Nucleus accumbens (tissue), 56 donors: ENCODE measurements around the gene PRKG1.

Experiments
- DNase-seq, 56 donors: peaks; one replicate each; lab custom pipeline; 2025; lab: John Stamatoyannopoulos, UW

PRKG1 gene

DNA sequence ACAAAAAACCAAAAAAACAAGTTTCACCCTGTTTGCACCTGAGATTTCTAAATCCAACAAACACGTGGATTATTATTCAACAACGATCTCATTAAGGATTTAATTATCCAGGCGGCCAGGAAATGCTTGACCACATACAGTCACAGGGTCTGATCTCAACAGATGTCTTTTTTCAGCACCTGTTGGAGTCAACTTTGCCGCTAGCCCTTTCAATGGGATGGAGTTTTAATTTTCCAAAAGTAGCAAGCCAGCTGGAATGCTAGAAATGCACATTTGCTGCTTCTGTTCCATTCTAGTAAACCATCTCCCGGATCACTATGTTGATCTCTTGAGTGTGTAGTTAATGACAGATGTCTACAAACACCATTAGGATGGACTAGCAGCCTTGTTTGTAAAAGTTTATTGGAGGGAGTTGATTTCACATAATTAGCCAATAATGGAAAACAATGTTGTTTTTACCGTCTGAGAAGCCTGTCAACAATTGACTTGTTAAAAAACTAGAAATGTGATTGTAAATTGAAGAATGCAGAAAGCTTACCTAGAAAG, 1175.6 kb downstream of the PRKG1 start:
- DNase-seq: no peak

DNA sequence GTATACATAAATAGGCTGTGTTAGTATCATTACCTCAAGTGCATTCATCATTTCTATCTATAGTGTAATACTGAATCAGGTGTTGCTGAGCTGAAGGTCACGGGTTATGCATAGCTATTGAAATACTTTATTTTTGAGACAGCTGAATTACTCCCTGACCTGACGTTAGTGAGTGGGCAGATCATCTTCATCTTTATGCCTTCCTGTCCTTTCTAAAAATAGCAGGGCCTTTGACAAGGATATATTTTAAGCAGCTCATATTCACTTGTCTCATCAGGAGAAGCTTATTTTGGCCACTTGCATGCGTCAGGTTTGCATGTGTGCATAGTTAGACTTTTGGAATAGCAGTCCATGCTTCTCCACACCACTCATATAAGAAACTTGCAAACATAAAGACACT, 1176.2 kb downstream of the PRKG1 start:
- DNase-seq: no peak

DNA sequence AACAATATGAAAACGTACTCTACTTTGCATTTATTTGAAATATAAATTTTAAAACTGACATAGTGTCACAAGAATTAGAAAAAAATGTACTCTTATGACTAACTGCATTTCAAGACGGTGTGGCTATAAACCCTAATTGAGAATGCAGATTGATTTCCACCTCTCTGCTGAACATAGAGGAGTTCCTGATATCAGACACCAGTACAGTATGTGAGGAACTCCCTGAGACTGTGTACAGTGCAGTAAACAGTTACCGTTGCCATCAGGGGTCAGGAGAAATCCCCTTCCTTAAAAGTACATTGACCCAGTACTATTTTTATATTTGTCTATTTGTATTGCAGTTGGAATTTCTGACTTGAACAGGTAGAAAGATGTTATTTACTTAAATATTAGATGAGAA, 1178.0 kb downstream of the PRKG1 start:
- no peak for DNase-seq

DNA sequence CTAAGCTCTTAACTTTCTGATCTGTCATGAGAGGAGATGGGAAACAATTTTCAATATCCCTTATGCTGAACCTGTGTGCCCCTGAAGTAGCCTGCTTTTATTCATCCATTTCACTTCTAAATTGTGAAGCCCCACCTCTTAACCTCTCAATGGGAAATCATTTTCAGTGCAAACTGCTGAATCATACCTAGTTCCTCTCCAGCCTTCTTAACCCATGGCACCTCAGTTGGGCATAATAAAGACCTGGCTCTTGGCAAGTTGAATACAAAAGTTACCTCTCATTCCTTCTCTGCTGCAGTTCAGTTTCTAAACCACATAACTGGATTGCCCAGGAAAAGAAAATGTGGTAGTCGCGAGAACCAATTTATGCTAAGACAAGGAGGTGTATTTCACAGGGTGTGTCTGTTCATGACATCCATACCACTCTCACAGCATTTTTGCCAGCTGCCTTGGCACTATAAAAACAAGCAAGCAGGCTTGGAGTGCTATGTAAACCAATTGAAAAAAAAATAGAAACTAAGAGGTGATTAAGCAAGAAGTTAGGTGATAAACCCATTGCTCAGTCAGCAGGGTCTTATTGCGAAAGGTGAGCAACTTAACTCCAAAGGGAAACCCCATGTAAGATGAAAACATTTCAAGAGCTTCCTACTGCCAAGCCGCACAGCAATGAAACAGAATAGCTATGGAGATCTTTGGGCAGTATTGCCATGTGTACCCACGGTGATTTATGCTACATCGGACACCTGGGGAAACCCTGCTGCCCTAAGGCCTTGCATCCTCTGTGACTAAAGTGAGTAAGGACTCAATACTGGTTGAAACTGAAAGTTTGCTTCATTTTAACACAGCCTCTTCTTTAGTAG, 1182.8 kb downstream of the PRKG1 start:
- DNase-seq: no peak

DNA sequence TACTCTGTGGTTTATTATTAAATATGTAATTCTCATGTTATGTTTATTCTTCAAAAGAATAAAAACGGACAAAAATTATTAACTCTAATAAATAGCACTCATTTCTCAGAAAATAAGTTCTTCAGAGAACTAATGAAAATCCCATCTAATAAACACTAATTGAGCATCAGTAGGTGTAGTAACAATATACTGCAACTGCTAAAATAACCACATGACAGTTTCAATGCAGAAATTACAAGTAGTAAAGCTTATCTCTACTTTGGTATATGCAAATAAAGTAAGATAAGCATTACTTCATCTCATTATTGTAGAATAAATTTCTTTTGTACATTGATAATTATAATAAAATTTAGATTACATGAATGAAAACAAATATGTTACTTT, 1183.4 kb downstream of the PRKG1 start:
- DNase-seq: no peak

DNA sequence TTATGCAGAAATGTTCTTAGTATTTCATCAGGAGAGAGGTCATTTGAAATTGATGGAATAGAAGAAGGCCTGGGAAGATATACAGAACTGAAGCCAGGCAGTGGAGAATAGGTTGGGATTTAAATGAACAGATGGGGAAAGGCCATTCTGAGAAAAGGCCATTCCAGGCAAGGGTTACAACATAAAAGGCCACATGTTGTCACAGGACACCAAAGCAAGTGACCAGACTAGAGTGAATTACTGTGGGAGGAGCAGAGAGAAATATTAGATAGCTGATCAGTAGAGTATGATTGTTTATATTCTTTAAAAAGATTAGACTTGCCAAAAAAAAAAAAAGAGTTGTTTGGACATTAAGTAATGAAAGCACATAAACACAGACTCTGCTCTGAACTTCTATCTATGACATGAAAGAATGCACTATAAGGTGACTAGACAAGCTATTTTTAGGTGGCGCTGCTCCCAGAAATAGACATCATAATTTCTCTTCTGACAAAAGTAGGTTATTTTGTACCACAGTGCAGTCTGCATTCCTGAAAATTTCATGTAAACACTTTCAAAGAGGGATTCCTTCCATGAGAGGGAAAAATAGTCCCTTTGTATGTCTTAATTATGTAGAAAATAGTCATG, 1184.6 kb downstream of the PRKG1 start:
- DNase-seq: no peak

DNA sequence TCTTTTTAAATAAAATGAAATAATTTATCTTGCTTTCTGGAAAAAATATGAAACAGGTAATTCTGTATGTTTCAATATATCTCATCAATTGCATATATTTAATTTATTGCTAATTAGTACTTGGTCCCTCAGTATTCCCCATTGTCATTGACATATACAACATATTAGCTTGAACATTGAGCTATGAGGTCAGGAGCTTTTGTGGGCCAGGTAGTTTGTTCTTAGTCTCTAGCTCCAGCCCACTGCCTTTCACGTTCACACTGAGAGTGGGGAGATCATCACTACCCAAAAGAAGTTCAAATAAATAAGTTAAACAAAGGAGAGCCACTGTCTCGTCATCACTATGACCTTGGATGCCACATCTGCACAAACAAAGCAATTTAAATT, 1185.1 kb downstream of the PRKG1 start:
- no peak for DNase-seq

DNA sequence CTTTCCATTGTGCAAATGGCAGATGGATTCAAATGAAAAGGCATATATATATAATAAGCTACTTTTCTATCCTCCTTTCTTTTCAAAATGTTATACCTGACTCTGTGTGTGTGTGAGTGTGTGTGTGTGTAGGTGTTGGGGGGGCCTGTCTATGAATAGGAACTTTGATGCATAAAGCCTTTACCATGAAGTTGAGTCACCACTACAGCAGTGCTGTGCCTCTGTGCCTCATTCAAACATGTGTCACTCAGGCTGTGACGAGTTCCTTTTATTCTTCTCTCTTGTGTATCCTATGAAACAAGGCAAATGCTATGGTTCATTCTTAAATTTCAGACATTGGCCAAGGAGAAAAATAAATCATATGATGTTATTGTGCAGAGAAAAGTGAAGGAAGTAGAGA, 1187.1 kb downstream of the PRKG1 start:
- DNase-seq: no peak

DNA sequence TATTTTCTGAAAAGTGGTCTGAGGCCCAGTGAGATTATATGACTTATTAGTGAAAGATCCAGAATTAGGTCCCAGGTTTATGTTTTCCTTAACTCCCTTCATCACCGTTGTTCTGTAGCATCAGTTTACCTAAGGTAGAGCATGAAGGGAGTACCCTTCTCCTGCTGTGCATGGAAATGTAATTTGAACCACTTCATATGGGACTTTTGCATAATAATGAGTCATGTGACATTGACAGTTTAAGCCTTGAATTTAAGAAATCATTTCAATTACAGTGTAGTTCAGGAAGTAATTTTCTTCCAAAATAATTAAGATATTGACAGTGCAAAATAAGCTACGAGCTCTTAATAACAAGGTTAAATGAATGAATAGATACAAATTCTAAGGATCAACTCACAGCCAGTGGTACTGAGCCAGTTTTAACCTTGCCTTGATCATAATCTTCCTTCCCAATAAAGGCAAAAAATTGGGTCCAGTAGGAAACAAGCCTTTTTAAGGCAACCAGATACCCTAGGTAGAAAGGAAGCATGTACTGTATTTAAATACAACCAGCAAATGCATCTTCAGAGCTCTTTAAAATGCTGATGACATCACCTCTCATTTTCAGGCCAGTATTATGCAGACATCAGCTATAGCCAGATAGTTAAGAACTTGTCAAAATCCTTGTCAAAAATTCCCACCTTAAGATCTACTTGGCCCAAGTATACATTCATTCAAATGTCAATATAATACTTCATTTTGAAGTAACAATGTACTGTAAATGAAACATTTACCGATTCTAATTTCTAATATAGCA, 1191.0 kb downstream of the PRKG1 start:
- DNase-seq: no peak

DNA sequence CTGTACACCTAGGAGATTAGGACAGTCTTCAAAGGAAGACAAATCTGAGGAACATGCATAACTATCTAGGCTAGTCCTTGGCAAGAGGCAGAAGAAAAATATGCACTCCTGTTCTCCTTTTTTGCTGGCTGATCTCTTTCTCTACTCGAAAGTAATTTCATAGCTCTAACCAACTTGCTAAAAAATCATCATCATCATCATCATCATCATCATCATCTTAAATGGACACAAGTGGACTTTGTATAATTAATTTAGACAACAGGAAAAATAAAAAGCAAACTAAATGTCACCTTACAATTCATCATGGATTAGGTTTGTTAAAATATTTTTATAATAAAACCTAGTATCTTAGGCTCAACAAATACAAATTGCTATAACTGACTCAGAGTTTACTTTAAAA, 1192.6 kb downstream of the PRKG1 start:
- no peak for DNase-seq

DNA sequence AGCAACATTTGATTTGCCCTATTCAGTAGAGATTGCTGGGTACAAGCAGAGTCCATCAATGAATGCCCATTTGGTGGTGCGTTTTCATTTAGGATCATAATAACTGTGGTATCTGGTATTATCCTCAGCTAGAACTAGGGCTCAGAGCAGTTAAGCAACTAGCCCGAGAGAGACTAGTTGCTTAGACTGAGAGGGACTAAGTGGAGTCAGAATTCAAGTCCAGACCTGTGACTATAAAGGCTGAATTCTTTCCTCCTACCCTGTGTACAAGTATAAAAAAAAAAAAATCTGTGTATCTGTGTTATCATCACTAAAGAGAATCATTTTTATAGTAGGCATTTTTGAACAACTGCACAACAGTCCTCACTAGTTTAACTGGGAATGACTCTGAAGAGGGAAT, 1194.5 kb downstream of the PRKG1 start:
- DNase-seq: no peak

DNA sequence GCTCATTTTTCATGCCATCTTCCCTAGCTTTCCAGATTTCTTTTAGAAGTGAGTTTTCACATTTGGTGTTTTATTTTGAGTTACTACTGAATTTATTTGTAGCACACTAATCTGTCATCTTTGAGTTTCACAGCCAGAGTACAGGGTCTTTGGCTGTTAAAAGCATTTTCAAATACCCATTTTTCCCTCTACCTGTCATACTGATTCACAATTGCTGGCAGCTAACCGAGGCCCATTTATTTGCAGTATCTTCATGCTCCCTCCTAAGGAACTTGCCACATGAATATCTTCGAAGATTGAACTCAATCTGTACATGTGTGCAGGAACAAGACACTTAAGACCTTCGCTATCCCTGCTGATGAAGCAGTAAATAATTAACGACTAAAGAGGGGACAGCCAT, 1194.9 kb downstream of the PRKG1 start:
- DNase-seq: no peak

DNA sequence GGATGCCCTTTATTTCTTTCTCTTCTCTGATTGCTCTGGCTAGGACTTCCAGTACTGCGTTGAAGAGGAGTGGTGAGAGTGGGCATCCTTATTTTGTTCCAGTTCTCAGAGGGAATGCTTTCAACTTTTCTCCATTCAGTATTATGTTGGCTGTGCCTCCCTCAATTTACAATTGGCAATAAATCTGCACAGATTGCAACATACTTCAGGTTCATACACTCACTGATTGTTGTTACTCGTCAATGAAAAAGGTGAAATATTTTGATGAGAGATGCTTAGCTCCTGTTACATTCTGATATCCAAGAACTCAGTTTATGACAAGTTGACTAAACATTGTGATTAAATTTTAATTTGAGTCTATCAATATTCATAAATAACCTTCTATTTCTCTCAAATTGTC, 1201.9 kb downstream of the PRKG1 start:
- DNase-seq: no peak

DNA sequence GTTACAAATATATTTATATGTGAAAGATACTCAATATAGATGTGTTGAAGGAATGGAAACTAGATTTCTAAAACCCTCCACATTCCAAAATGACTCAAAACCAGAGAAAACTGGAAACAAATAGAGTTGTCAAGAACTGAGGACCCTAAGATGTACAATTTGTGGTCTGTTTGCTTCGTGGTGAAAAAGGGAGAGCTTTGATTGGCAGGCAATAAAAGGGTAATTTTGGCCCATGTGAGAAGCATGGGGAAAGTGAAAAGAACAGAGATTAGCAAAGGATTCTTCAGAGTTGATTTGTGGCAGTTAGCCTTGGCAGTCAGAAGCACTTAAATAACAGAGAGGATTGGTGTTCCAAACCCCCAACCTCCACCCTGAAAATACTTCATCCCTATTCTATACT, 1202.7 kb downstream of the PRKG1 start:
- no peak for DNase-seq

DNA sequence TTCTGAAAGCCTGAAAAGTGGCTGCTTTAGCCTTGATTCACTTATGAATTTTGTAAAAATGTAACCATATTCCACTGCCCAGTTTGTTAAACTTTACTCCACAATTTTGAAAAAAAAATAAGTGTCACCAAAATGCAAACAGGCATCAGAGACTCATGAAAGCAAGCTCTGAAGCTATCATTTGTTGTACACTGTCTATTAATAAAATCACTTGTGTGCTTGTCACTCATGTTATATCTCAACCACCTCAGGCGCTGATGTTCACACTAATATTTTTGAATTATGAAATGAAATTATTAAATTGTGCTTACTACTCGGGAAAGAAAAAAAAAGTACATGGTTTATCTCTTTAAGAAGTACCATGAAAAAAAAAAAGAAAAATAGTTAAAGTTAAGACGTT, 1205.3 kb downstream of the PRKG1 start:
- no peak for DNase-seq

DNA sequence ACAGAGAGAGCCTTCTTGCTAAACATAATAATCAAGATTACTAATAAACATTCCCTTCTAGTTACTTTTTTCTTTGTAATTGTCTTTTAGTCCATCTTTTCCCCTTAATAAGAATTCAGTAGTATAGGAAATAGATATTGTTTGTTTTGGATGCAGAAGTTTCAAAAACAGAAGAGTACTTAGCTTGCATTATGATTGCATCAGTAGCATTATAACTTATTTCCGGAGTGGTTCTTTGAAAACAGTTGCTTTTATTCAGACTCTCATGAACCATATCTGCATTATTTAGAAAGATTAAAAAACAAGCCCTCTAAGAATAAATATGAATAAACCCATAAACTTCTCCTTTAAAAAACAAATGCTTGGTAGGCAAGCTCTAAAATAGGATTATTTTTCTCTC, 1205.8 kb downstream of the PRKG1 start:
- no peak for DNase-seq

DNA sequence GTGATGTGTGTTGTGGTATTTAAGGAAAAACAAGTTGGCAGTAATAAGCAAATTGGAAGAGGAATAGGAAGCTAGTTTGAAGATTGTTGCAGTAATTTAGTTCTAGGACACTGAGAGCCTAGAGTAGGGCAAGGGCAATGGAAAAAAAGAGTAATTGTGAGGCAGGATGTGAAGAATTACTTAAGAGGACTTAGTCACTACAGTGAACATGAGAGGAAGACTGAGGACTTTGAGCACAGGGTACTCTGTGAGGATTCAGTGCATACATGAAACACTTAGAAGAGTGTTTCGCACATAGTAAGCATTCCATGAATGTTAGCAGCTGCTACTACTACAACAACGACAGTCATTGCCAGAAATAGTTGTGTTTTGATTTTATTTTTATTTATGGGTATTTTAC, 1208.9 kb downstream of the PRKG1 start:
- no peak for DNase-seq

DNA sequence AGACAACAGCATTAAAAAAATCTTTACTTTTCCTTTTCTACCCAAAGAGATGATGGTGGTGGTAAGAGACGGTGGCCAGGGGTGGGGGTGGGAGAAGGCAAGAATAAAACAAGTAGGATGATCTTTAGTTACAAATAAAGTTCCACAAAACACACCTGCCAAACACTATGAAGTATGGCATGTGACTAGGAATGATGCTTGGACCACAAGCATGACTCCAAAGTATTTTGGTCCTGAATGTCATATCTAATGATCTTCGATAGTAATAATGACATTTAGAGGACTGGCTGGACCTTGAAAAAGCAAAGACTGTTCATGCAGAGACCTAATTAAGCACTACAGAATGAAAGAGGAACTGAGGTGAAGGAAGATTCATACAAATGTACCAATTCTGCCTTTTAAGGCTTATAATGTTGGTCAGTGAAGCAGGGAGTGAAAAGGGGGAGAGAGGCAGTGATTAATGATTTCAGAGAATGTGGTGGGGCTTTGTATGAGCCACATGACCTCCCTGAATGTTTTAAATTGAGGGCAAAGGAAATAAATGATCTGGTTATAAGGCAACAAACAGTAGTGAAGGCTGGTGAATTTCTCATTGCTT, 1210.2 kb downstream of the PRKG1 start:
- no peak for DNase-seq

DNA sequence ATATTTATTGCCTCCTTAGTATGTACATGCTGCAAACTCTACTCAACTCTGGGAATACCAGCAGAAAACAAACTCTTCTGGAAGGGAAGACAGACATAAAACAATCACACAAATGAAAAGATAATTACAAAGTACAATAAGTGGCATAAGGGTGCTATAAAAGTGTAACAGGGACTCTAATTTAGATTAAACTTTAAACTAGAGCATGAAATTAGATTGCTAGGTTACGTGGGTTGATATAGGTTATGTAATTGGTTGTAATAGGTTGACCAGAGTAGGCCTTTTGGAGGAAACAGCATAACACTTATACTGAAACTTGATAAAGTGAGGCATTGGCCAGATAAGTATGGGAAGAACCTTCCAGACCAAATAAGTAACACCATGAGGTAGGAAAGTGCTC, 1213.6 kb downstream of the PRKG1 start:
- DNase-seq: no peak

DNA sequence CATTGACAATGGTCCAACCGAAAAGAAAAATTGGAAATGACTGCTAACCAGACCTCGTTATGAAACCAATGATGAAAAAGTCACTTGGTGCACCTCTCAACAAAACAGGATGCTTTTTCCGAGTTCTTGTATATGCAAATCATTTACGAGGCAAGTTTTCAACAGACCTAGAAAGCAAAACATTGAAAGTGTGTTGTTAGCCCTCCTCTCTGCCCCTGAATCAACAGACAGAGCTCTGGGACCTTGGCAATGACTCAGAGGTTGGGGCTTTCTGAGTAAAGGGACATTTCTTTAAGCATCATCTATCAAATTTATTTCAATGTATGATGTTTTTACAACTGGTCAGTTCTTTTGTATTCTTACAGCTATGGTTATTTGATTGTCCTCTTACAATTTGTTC, 1223.5 kb downstream of the PRKG1 start:
- DNase-seq: no peak
